Measurements from ENCODE around the gene NR1H2. TPM values are rescaled to one million over a fixed set of nuclear protein-coding genes. Genes with fewer than 3 reads are reported as not detected.
"Not testable (repeated sequence)": the region's sequence is repeated elsewhere in the genome, so short reads cannot be mapped to it uniquely, and the experiment has no call there.

Gene NR1H2
- 26.9 TPM for polyA plus RNA-seq (2013, experiment 1 of 2)
- 21.0 TPM for polyA plus RNA-seq (2013, experiment 2 of 2)

- H3K27ac ChIP-seq (ENCODE audit: low read depth, low read length, severe bottlenecking) = peak within 1 kb of the TSS; percentile 100
- no peaks in the 10 kb centered on the region for H3K9me3 ChIP-seq (ENCODE audit: control insufficient read depth, low read length)
- H3K36me3 ChIP-seq (ENCODE audit: control insufficient read depth, insufficient read depth, low read length) = peaks cover 37% of the 10 kb centered on the region
- 2% methylated on average over 18 to 30 of the region's 67 CpGs for WGBS, 2 experiments (ENCODE audit: insufficient coverage in 2 of 2)
- peak within 1 kb of the TSS; percentile 79 for H3K4me3 ChIP-seq (ENCODE audit: extremely low read depth, insufficient read depth, low read length, poor library complexity, severe bottlenecking)
- no peaks in the 10 kb centered on the region for H3K4me1 ChIP-seq (ENCODE audit: control insufficient read depth, insufficient read depth, low read length, poor library complexity, severe bottlenecking)
Measured at GRCh38 chr19:50376166-50377050, at the start of gene NR1H2. Gene NR1H2 (plus strand): TSS chr19:50376457. CDS start chr19:50377606, 1,149 bp downstream.

DNA sequence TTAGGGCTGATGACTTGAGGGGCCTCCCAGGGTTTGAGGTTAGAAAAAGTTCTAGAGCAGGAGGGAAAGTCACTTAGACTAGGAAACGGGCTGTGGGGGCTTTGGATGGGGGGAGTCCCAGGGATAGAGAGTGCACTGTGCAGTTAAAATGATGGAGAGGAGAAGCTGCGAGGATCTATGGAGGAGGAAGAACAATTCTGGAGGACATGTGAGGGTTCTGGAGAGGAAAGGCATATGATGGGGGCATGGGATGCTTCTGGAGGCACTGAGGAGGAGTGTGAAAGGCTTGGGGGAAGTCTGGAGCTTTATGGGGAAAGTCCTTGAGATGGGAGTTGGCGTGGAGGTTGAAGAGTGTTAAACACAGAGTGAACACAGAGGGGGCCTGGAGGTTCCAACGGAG lies 49.2 kb upstream of the NR1H2 start:
- H3K4me3 ChIP-seq (ENCODE audit: extremely low read depth, insufficient read depth, low read length, poor library complexity, severe bottlenecking) = no peak overlapping the region
- no peak overlapping the region for H3K27ac ChIP-seq (ENCODE audit: low read depth, low read length, severe bottlenecking)
- no peaks in the 10 kb centered on the region for H3K36me3 ChIP-seq (ENCODE audit: control insufficient read depth, insufficient read depth, low read length)
- H3K4me1 ChIP-seq (ENCODE audit: control insufficient read depth, insufficient read depth, low read length, poor library complexity, severe bottlenecking) = peaks cover 2% of the 10 kb centered on the region
- H3K9me3 ChIP-seq (ENCODE audit: control insufficient read depth, low read length) = peaks cover 7% of the 10 kb centered on the region
- WGBS, 2 experiments (ENCODE audit: insufficient coverage in 2 of 2) = 67 to 70% methylated on average over 3 of the region's 4 CpGs

- no peaks in the 10 kb centered on the region for H3K36me3 ChIP-seq (ENCODE audit: control insufficient read depth, insufficient read depth, low read length)
- H3K27ac ChIP-seq (ENCODE audit: low read depth, low read length, severe bottlenecking) = no peak overlapping the region
- peaks cover 7% of the 10 kb centered on the region for H3K9me3 ChIP-seq (ENCODE audit: control insufficient read depth, low read length)
- H3K4me1 ChIP-seq (ENCODE audit: control insufficient read depth, insufficient read depth, low read length, poor library complexity, severe bottlenecking) = peaks cover 2% of the 10 kb centered on the region
- H3K4me3 ChIP-seq (ENCODE audit: extremely low read depth, insufficient read depth, low read length, poor library complexity, severe bottlenecking) = no peak overlapping the region
- WGBS, 2 experiments (ENCODE audit: insufficient coverage in 2 of 2) = 48 to 52% methylated on average over 16 to 20 of the region's 20 CpGs
Measured at GRCh38 chr19:50327461-50328223, 48.6 kb upstream of the NR1H2 start.

DNA sequence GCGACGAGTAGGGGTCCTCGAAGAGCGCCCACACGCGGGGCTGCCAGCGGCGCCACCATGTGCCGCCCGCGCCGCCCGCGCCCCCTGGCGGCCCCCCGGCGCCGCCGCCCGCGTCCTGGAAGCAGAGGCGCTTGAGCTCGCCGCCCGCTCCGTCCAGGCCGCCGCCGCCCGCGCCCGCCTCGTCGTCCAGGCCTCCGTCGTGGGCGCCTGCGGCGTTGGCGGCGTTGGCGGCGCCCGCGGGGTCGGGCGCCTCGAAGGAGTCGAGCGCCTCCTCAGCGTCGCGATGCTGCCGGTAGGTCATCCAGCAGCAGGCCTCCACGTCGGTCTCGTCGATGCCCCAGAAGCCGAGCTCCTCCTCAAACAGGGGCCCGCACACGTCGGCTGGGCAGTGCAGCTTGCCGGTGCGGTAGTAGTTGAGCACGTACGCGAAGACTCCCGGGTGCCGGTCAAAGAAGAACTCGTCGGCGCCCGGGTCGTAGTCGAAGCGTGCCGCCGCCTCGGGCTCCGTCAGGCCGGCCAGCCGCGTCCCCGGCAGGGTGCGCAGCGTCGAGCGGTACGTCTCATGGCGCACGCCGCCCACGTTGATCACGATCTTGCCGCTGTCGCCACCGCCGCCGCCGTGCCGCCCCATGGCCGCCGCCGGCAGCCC lies 47.9 kb upstream of the NR1H2 start:
- H3K27ac ChIP-seq (ENCODE audit: low read depth, low read length, severe bottlenecking) = no peak overlapping the region
- H3K4me3 ChIP-seq (ENCODE audit: extremely low read depth, insufficient read depth, low read length, poor library complexity, severe bottlenecking) = peak overlapping the region; percentile 30
- 18 to 25% methylated on average over 72 to 93 of the region's 104 CpGs for WGBS, 2 experiments (ENCODE audit: insufficient coverage in 2 of 2)
- no peaks in the 10 kb centered on the region for H3K36me3 ChIP-seq (ENCODE audit: control insufficient read depth, insufficient read depth, low read length)
- peaks cover 7% of the 10 kb centered on the region for H3K9me3 ChIP-seq (ENCODE audit: control insufficient read depth, low read length)
- H3K4me1 ChIP-seq (ENCODE audit: control insufficient read depth, insufficient read depth, low read length, poor library complexity, severe bottlenecking) = peaks cover 2% of the 10 kb centered on the region

DNA sequence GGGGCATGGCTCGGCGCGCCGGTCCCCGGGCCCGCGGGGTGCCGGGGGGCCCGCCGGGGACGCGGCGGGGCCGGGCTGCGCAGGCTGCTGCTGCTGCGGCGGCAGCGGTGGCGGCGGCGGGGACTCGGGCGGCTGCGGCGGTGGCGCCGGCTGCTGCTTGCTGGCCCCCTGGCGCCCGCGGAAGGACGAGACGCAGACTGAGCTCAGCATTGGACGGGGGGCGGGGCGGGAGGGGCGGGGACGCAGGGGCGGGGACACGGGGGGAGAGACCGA lies 47.4 kb upstream of the NR1H2 start:
- peaks cover 7% of the 10 kb centered on the region for H3K9me3 ChIP-seq (ENCODE audit: control insufficient read depth, low read length)
- 14 to 49% methylated on average over 7 to 10 of the region's 40 CpGs for WGBS, 2 experiments (ENCODE audit: insufficient coverage in 2 of 2)
- H3K4me1 ChIP-seq (ENCODE audit: control insufficient read depth, insufficient read depth, low read length, poor library complexity, severe bottlenecking) = peaks cover 2% of the 10 kb centered on the region
- no peaks in the 10 kb centered on the region for H3K36me3 ChIP-seq (ENCODE audit: control insufficient read depth, insufficient read depth, low read length)
- no peak overlapping the region for H3K27ac ChIP-seq (ENCODE audit: low read depth, low read length, severe bottlenecking)
- H3K4me3 ChIP-seq (ENCODE audit: extremely low read depth, insufficient read depth, low read length, poor library complexity, severe bottlenecking) = no peak overlapping the region

GRCh38 chr19:50329146-50329925 lies 46.9 kb upstream of the NR1H2 start, which contains the start of gene KCNC3:
Gene KCNC3 (minus strand): TSS chr19:50329377. CDS start chr19:50329082, 295 bp downstream.
- Histone ChIP-seq H3K4me3 (ENCODE audit: extremely low read depth, insufficient read depth, low read length, poor library complexity, severe bottlenecking) (peak within 1 kb of the TSS; percentile 40), H3K36me3 (ENCODE audit: control insufficient read depth, insufficient read depth, low read length) (no peaks in the 10 kb centered on the region), H3K27ac (ENCODE audit: low read depth, low read length, severe bottlenecking) (peak within 1 kb of the TSS; percentile 72), H3K9me3 (ENCODE audit: control insufficient read depth, low read length) (peaks cover 7% of the 10 kb centered on the region), H3K4me1 (ENCODE audit: control insufficient read depth, insufficient read depth, low read length, poor library complexity, severe bottlenecking) (peaks cover 2% of the 10 kb centered on the region)
- WGBS, 2 experiments (ENCODE audit: insufficient coverage in 2 of 2) = 25 to 28% methylated on average over 28 to 39 of the region's 43 CpGs

GRCh38 chr19:50329926-50330294 lies 46.3 kb upstream of the NR1H2 start:
- peak overlapping the region; percentile 71 for H3K27ac ChIP-seq (ENCODE audit: low read depth, low read length, severe bottlenecking)
- WGBS, 2 experiments (ENCODE audit: insufficient coverage in 2 of 2) = 46 to 48% methylated on average over 16 to 17 of the region's 18 CpGs
- not testable (repeated sequence) for H3K9me3 ChIP-seq (ENCODE audit: control insufficient read depth, low read length); H3K36me3 ChIP-seq (ENCODE audit: control insufficient read depth, insufficient read depth, low read length); H3K4me1 ChIP-seq (ENCODE audit: control insufficient read depth, insufficient read depth, low read length, poor library complexity, severe bottlenecking)
- H3K4me3 ChIP-seq (ENCODE audit: extremely low read depth, insufficient read depth, low read length, poor library complexity, severe bottlenecking) = peak overlapping the region; percentile 40

GRCh38 chr19:50330365-50331078 lies 45.7 kb upstream of the NR1H2 start:
- peaks cover 12% of the 10 kb centered on the region for H3K9me3 ChIP-seq (ENCODE audit: control insufficient read depth, low read length)
- H3K4me3 ChIP-seq (ENCODE audit: extremely low read depth, insufficient read depth, low read length, poor library complexity, severe bottlenecking) = peak overlapping the region; percentile 40
- H3K4me1 ChIP-seq (ENCODE audit: control insufficient read depth, insufficient read depth, low read length, poor library complexity, severe bottlenecking) = peaks cover 2% of the 10 kb centered on the region
- WGBS, 2 experiments (ENCODE audit: insufficient coverage in 2 of 2) = 19 to 22% methylated on average over 33 to 46 of the region's 48 CpGs
- H3K27ac ChIP-seq (ENCODE audit: low read depth, low read length, severe bottlenecking) = peak overlapping the region; percentile 72
- H3K36me3 ChIP-seq (ENCODE audit: control insufficient read depth, insufficient read depth, low read length) = no peaks in the 10 kb centered on the region

GRCh38 chr19:50331221-50331993 lies 44.9 kb upstream of the NR1H2 start:
- Histone ChIP-seq H3K27ac (ENCODE audit: low read depth, low read length, severe bottlenecking) (peak overlapping the region; percentile 96), H3K36me3 (ENCODE audit: control insufficient read depth, insufficient read depth, low read length) (no peaks in the 10 kb centered on the region), H3K4me3 (ENCODE audit: extremely low read depth, insufficient read depth, low read length, poor library complexity, severe bottlenecking) (peak overlapping the region; percentile 47), H3K4me1 (ENCODE audit: control insufficient read depth, insufficient read depth, low read length, poor library complexity, severe bottlenecking) (peaks cover under 1% of the 10 kb centered on the region), H3K9me3 (ENCODE audit: control insufficient read depth, low read length) (peaks cover 12% of the 10 kb centered on the region)
- WGBS, 2 experiments (ENCODE audit: insufficient coverage in 2 of 2) = 29 to 32% methylated on average over 7 to 8 of the region's 10 CpGs
